ENCODE data around the gene AGBL1. TPM values are rescaled to one million over a fixed set of nuclear protein-coding genes. Genes with fewer than 3 reads are reported as not detected.

AGBL1 gene
- not detected for total RNA-seq
- long read RNA-seq = 0 reads

- Histone ChIP-seq H3K4me1 (no peaks in the 10 kb centered on the region), H3K9me3 (no peaks in the 10 kb centered on the region), H3K36me3 (no peaks in the 10 kb centered on the region), H3K27me3 (no peaks in the 10 kb centered on the region), H3K27ac (no peak within 1 kb of the TSS), H3K4me3 (no peak within 1 kb of the TSS)
- WGBS (ENCODE audit: insufficient coverage, low coverage, low lambda C conversion rate, missing lambda C conversion rate) = 47% methylated on average over 8 of the region's 27 CpGs
- ATAC-seq = peak in 1 of 4 donors; percentile 36
- TF ChIP-seq POLR2A (IDR thresholded peaks at IDR 0.05) = no peak
- TF ChIP-seq CTCF (IDR thresholded peaks at IDR 0.05) = no peak
- intact Hi-C loops (cut with DNase I) = no loop called here
- DNase-seq = no peak
Observed at GRCh38 chr15:86079508-86080266, at the start of gene AGBL1. Gene AGBL1 (plus strand): TSS chr15:86079871.

GRCh38 chr15:86034904-86035303, 44.8 kb upstream of the AGBL1 start:
- no peak overlapping the region for H3K27ac ChIP-seq
- intact Hi-C loops (cut with DNase I) = no loop called here
- H3K36me3 ChIP-seq = no peaks in the 10 kb centered on the region
- H3K9me3 ChIP-seq = no peaks in the 10 kb centered on the region
- TF ChIP-seq POLR2A (IDR thresholded peaks at IDR 0.05) (no peak), CTCF (IDR thresholded peaks at IDR 0.05) (no peak)
- H3K4me1 ChIP-seq = no peaks in the 10 kb centered on the region
- H3K4me3 ChIP-seq = no peak overlapping the region
- no peak for ATAC-seq
- H3K27me3 ChIP-seq = no peaks in the 10 kb centered on the region
- no peak for DNase-seq

GRCh38 chr15:86036243-86036642, 43.4 kb upstream of the AGBL1 start:
- no peak for ATAC-seq
- no peaks in the 10 kb centered on the region for H3K27me3 ChIP-seq
- H3K4me3 ChIP-seq = no peak overlapping the region
- no peak for TF ChIP-seq POLR2A (IDR thresholded peaks at IDR 0.05)
- TF ChIP-seq CTCF (IDR thresholded peaks at IDR 0.05) = no peak
- no peaks in the 10 kb centered on the region for H3K4me1 ChIP-seq
- H3K27ac ChIP-seq = no peak overlapping the region
- no peaks in the 10 kb centered on the region for H3K9me3 ChIP-seq
- 89% methylated on average over 1 of the region's 1 CpG for WGBS (ENCODE audit: insufficient coverage, low coverage, low lambda C conversion rate, missing lambda C conversion rate)
- H3K36me3 ChIP-seq = no peaks in the 10 kb centered on the region
- no peak for DNase-seq
- intact Hi-C loops (cut with DNase I) = no loop called here

GRCh38 chr15:86038491-86038890, 41.2 kb upstream of the AGBL1 start:
- H3K4me1 ChIP-seq = no peaks in the 10 kb centered on the region
- H3K9me3 ChIP-seq = no peaks in the 10 kb centered on the region
- no peaks in the 10 kb centered on the region for H3K36me3 ChIP-seq
- no peak overlapping the region for H3K4me3 ChIP-seq
- no peak overlapping the region for H3K27ac ChIP-seq
- WGBS (ENCODE audit: insufficient coverage, low coverage, low lambda C conversion rate, missing lambda C conversion rate) = 86% methylated on average over 1 of the region's 1 CpG
- DNase-seq (no peak), ATAC-seq (no peak)
- intact Hi-C loops (cut with DNase I) = no loop called here
- TF ChIP-seq POLR2A (IDR thresholded peaks at IDR 0.05) (no peak), CTCF (IDR thresholded peaks at IDR 0.05) (no peak)
- H3K27me3 ChIP-seq = no peaks in the 10 kb centered on the region

Data from right lobe of liver (tissue), 6 donors.